ENCODE measurements around the gene CDK19. TPM values are rescaled to one million over a fixed set of nuclear protein-coding genes. Genes with fewer than 3 reads are reported as not detected.

The CDK19 gene
- total and polyA plus RNA-seq, 9 of the 15 experiments (the other 6 are each of a cell fraction or from before 2014, with no cell fraction given), result 3.8 to 15.2 (median 7.4) TPM

GRCh38 chr6:110573136-110573535 lies 242.1 kb downstream of the CDK19 start:
- H4K20me1 ChIP-seq (replicated peaks; ENCODE audit: control insufficient read depth, insufficient read depth, low read length), result 0 out of 2 replicates have a peak, but pooled peaks cover under 1% of the 10 kb centered on the region
- intact Hi-C loops (cut with micrococcal nuclease), result no loop called here
- no peak overlapping the region for H3K4me3 ChIP-seq
- H3K4me1 ChIP-seq (replicated peaks in 1 of 2; ENCODE audit: control insufficient read depth in 2 of 2, insufficient read depth in 2 of 2, low read length in 2 of 2), result no peaks in the 10 kb centered on the region
- no TSS peak for BruUV-seq (replicated peaks)
- no peak for DNase-seq (ENCODE audit: extremely low read depth in 1 of 4, low spot score in 3 of 4)
- no peaks in the 10 kb centered on the region for H3K9me1 ChIP-seq (ENCODE audit: control insufficient read depth, insufficient read depth, low read length)
- ChIA-PET CTCF (ENCODE audit: low intra/inter-chr PET ratio) (no interaction called here), POLR2A (interaction anchor here (1.0 kb wide), 1 partner anchor 301 kb away, joined by 4 read pairs; the partner anchor contains the start of gene AMD1)
- no peak for ATAC-seq
- no peak overlapping the region for H3K27ac ChIP-seq (ENCODE audit: extremely low read depth, low read depth, low read length)
- H3K9ac ChIP-seq (ENCODE audit: insufficient read depth in 1 of 2, low read depth in 2 of 2, low read length in 2 of 2), result no peak overlapping the region
- no peak overlapping the region for H2AFZ ChIP-seq (ENCODE audit: low read depth, low read length)
- H3K4me2 ChIP-seq (ENCODE audit: insufficient read depth, low read length), result no peak overlapping the region
- peaks cover 2 to 4% of the 10 kb centered on the region in 2 experiments; a peak in 3 of 5 replicates for H3K27me3 ChIP-seq (ENCODE audit: control insufficient read depth in 2 of 2, insufficient read depth in 2 of 2, low read length in 2 of 2)
- no peaks in the 10 kb centered on the region for H3K9me3 ChIP-seq (replicated peaks; ENCODE audit: control insufficient read depth, insufficient read depth, low read depth, low read length)
- no peak for FAIRE-seq
- H3K36me3 ChIP-seq (ENCODE audit: control insufficient read depth, insufficient read depth, low read length), result no peaks in the 10 kb centered on the region
- no peaks in the 10 kb centered on the region for H3K79me2 ChIP-seq (ENCODE audit: control insufficient read depth, insufficient read depth, low read length)
- in situ Hi-C loops (cut with MboI), result no loop called here
- no peak for TF ChIP-seq SMARCA5 (IDR thresholded peaks at IDR 0.05)
- no peak for TF ChIP-seq POLR3A (IDR thresholded peaks at IDR 0.05; ENCODE audit: borderline replicate concordance, extremely low read depth, insufficient read depth, insufficient read length)
- TF ChIP-seq BRD4 (IDR thresholded peaks at IDR 0.05), result no peak
- no peak for TF ChIP-seq HNRNPUL1 (IDR thresholded peaks at IDR 0.05; ENCODE audit: low read length)
- TF ChIP-seq TAL1 (IDR thresholded peaks at IDR 0.05), result no peak
- TF ChIP-seq TCF7 (IDR thresholded peaks at IDR 0.05; ENCODE audit: borderline replicate concordance), result no peak
- TF ChIP-seq SMAD3 (CRISPR knock-in tag; conservative IDR thresholded peaks at IDR 0.05), result no peak
- no peak for TF ChIP-seq ZNF146 (CRISPR knock-in tag; IDR thresholded peaks at IDR 0.05; ENCODE audit: unreplicated experiment)

All from K562 (cell line).